ENCODE measurements around the gene LILRB4.
"Not testable (repeated sequence)": the region's sequence is repeated elsewhere in the genome, so short reads cannot be mapped to it uniquely, and the experiment has no call there.

LILRB4 gene

GRCh38 chr19:54694648-54695047 is 31.9 kb downstream of the LILRB4 start:
- DNase-seq (ENCODE audit: low read depth), result no peak

- no peak for DNase-seq (ENCODE audit: low read depth)
These were observed 33.3 kb downstream of the LILRB4 start for GRCh38 chr19:54696117-54696548.

- DNase-seq (ENCODE audit: low read depth), result no peak
These were observed 34.0 kb downstream of the LILRB4 start for GRCh38 chr19:54696766-54697165.

GRCh38 chr19:54697716-54698115 is 34.9 kb downstream of the LILRB4 start:
- not testable (repeated sequence) for DNase-seq (ENCODE audit: low read depth)

GRCh38 chr19:54704928-54705327 is 42.1 kb downstream of the LILRB4 start:
- no peak for DNase-seq (ENCODE audit: low read depth)

- no peak for DNase-seq (ENCODE audit: low read depth)
These were observed 45.2 kb downstream of the LILRB4 start for GRCh38 chr19:54707962-54708361.

GRCh38 chr19:54708781-54709180 is 46.0 kb downstream of the LILRB4 start:
- DNase-seq (ENCODE audit: low read depth), result no peak

GRCh38 chr19:54709212-54709948 is 46.6 kb downstream of the LILRB4 start:
- no peak for DNase-seq (ENCODE audit: low read depth)

- not testable (repeated sequence) for DNase-seq (ENCODE audit: low read depth)
These were observed 47.2 kb downstream of the LILRB4 start for GRCh38 chr19:54709956-54710355.
